Measurements from ENCODE around the gene SLCO3A1.

Gene SLCO3A1

GRCh38 chr15:92132982-92133755, 279.7 kb downstream of the SLCO3A1 start:
- no peak for DNase-seq (ENCODE audit: low spot score)
- no peak for TF ChIP-seq CTCF (IDR thresholded peaks at IDR 0.05; ENCODE audit: borderline replicate concordance, control extremely low read depth, extremely low read depth, insufficient read depth, missing control alignments)
- in situ Hi-C loops (cut with MboI; ENCODE audit: low sequenced_read_pairs, unreplicated experiment) = no loop called here

- no peak for DNase-seq (ENCODE audit: low spot score)
- TF ChIP-seq CTCF (IDR thresholded peaks at IDR 0.05; ENCODE audit: borderline replicate concordance, control extremely low read depth, extremely low read depth, insufficient read depth, missing control alignments) = no peak
- in situ Hi-C loops (cut with MboI; ENCODE audit: low sequenced_read_pairs, unreplicated experiment) = no loop called here
Measured at GRCh38 chr15:92140796-92141195, 287.3 kb downstream of the SLCO3A1 start.

GRCh38 chr15:92141607-92142006, 288.1 kb downstream of the SLCO3A1 start:
- in situ Hi-C loops (cut with MboI; ENCODE audit: low sequenced_read_pairs, unreplicated experiment) = no loop called here

GRCh38 chr15:92142242-92143232, 289.0 kb downstream of the SLCO3A1 start:
- DNase-seq (ENCODE audit: low spot score) = no peak
- in situ Hi-C loops (cut with MboI; ENCODE audit: low sequenced_read_pairs, unreplicated experiment) = no loop called here
- TF ChIP-seq CTCF (IDR thresholded peaks at IDR 0.05; ENCODE audit: borderline replicate concordance, control extremely low read depth, extremely low read depth, insufficient read depth, missing control alignments) = no peak

More at GRCh38 chr15:92141607-92142006, 288.1 kb downstream of the SLCO3A1 start:
- no peak for DNase-seq (ENCODE audit: low spot score)
- no peak for TF ChIP-seq CTCF (IDR thresholded peaks at IDR 0.05; ENCODE audit: borderline replicate concordance, control extremely low read depth, extremely low read depth, insufficient read depth, missing control alignments)

- DNase-seq (ENCODE audit: low spot score) = no peak
- in situ Hi-C loops (cut with MboI; ENCODE audit: low sequenced_read_pairs, unreplicated experiment) = no loop called here
- TF ChIP-seq CTCF (IDR thresholded peaks at IDR 0.05; ENCODE audit: borderline replicate concordance, control extremely low read depth, extremely low read depth, insufficient read depth, missing control alignments) = no peak
Measured at GRCh38 chr15:92143765-92144164, 290.3 kb downstream of the SLCO3A1 start.

- in situ Hi-C loops (cut with MboI; ENCODE audit: low sequenced_read_pairs, unreplicated experiment) = no loop called here
- DNase-seq (ENCODE audit: low spot score) = no peak
Measured at GRCh38 chr15:92146511-92147150, 293.1 kb downstream of the SLCO3A1 start.

More at GRCh38 chr15:92146511-92147150, 293.1 kb downstream of the SLCO3A1 start:
- no peak for TF ChIP-seq CTCF (IDR thresholded peaks at IDR 0.05; ENCODE audit: borderline replicate concordance, control extremely low read depth, extremely low read depth, insufficient read depth, missing control alignments)

Measured in GM13976 (cell line).